H9 (cell line): ENCODE data around the gene TMBIM6. TPM values are rescaled to one million over a fixed set of nuclear protein-coding genes. Genes with fewer than 3 reads are reported as not detected.

Source experiments
- DNase-seq: peaks from one replicate; pipeline ENCODE4 v3.0.0-alpha.2; 2017
- H2AFZ ChIP-seq: one replicate; pipeline ENCODE4 v1.6.1; 2013; ENCODE audit warnings: mild to moderate bottlenecking, low read length, control low read depth, moderate library complexity
- H2AK5ac ChIP-seq: 2 replicates; pipeline ENCODE4 v1.6.1; 2013; ENCODE audit warnings: low read length, control low read depth, mixed read lengths; ENCODE audit not compliant: insufficient read length
- H2BK120ac ChIP-seq: one replicate; pipeline ENCODE4 v1.6.1; 2013; ENCODE audit warnings: low read depth, mild to moderate bottlenecking, low read length, control low read depth, inconsistent platforms; ENCODE audit not compliant: poor library complexity, severe bottlenecking
- H2BK12ac ChIP-seq: 2 replicates; pipeline ENCODE4 v1.6.1; 2013; ENCODE audit warnings: low read length, control low read depth, mixed read lengths, low read depth; ENCODE audit not compliant: insufficient read length
- H2BK15ac ChIP-seq: 2 replicates; pipeline ENCODE4 v1.6.1; 2013; ENCODE audit warnings: low read depth, low read length, control low read depth
- H2BK20ac ChIP-seq: one replicate; pipeline ENCODE4 v1.6.1; 2013; ENCODE audit warnings: low read depth, mild to moderate bottlenecking, low read length, control low read depth, inconsistent platforms; ENCODE audit not compliant: poor library complexity, severe bottlenecking
- H2BK5ac ChIP-seq: 2 replicates; pipeline ENCODE4 v1.6.1; 2013; ENCODE audit warnings: low read length, control low read depth, mixed read lengths; ENCODE audit not compliant: insufficient read length
- H3K14ac ChIP-seq: 2 replicates; pipeline ENCODE4 v1.6.1; 2013; ENCODE audit warnings: low read length, control low read depth; ENCODE audit not compliant: insufficient read depth
- H3K18ac ChIP-seq: 2 replicates; pipeline ENCODE4 v1.6.1; 2013; ENCODE audit warnings: low read depth, mild to moderate bottlenecking, mixed read lengths, low read length, control low read depth; ENCODE audit not compliant: insufficient read length
- H3K23ac ChIP-seq: 2 replicates; pipeline ENCODE4 v1.6.1; 2013; ENCODE audit warnings: low read length, control low read depth, mixed read lengths, low read depth; ENCODE audit not compliant: insufficient read length
- H3K23me2 ChIP-seq: 2 replicates; pipeline ENCODE4 v1.6.1; 2013; ENCODE audit warnings: low read depth, mild to moderate bottlenecking, mixed read lengths, low read length, control low read depth; ENCODE audit not compliant: insufficient read length, poor library complexity, severe bottlenecking
- H3K27ac ChIP-seq: 2 replicates; pipeline ENCODE4 v1.5.1; 2013; ENCODE audit warnings: low read length, control low read depth, mixed read lengths, low read depth; ENCODE audit not compliant: insufficient read length
- H3K27me3 ChIP-seq: 2 replicates; pipeline ENCODE4 v1.6.1; 2013; ENCODE audit warnings: low read length, control low read depth, inconsistent platforms; ENCODE audit not compliant: insufficient read depth
- H3K4ac ChIP-seq: 2 replicates; pipeline ENCODE4 v1.6.1; 2013; ENCODE audit warnings: low read depth, mild to moderate bottlenecking, control low read depth, inconsistent platforms, low read length, moderate library complexity
- H3K4me1 ChIP-seq: 2 replicates; pipeline ENCODE4 v1.6.1; 2013; ENCODE audit warnings: low read length, control low read depth, inconsistent platforms; ENCODE audit not compliant: insufficient read depth
- H3K4me2 ChIP-seq: 2 replicates; pipeline ENCODE4 v1.6.1; 2013; ENCODE audit warnings: low read length, control low read depth, mixed read lengths; ENCODE audit not compliant: insufficient read length, insufficient read depth
- H3K56ac ChIP-seq: 2 replicates; pipeline ENCODE4 v1.6.1; 2013; ENCODE audit warnings: low read depth, mild to moderate bottlenecking, mixed read lengths, low read length, control low read depth; ENCODE audit not compliant: insufficient read length
- H3K79me1 ChIP-seq: 2 replicates; pipeline ENCODE4 v1.6.1; 2013; ENCODE audit warnings: low read depth, mild to moderate bottlenecking, moderate library complexity, low read length, control low read depth, inconsistent platforms; ENCODE audit not compliant: insufficient read depth, poor library complexity, severe bottlenecking
- H3K79me2 ChIP-seq: 2 replicates; pipeline ENCODE4 v1.6.1; 2013; ENCODE audit warnings: low read length, control low read depth, inconsistent platforms; ENCODE audit not compliant: insufficient read depth
- H3K9ac ChIP-seq: 2 replicates; pipeline ENCODE4 v1.6.1; 2013; ENCODE audit warnings: low read length, control low read depth, mixed read lengths; ENCODE audit not compliant: insufficient read length; ENCODE audit errors: extremely low read depth
- H3K9me3 ChIP-seq: one replicate; pipeline ENCODE4 v1.6.1; 2013; ENCODE audit warnings: low read depth, low read length, inconsistent platforms; ENCODE audit not compliant: control insufficient read depth
- H3T11ph ChIP-seq: one replicate; pipeline ENCODE4 v1.6.1; 2013; ENCODE audit warnings: mild to moderate bottlenecking, low read length, control low read depth, inconsistent platforms
- H4K20me1 ChIP-seq: one replicate; pipeline ENCODE4 v1.6.1; 2013; ENCODE audit not compliant: control insufficient read depth, insufficient read length, insufficient read depth
- H4K5ac ChIP-seq: 2 replicates; pipeline ENCODE4 v1.6.1; 2013; ENCODE audit warnings: low read depth, mild to moderate bottlenecking, mixed read lengths, low read length, control low read depth; ENCODE audit not compliant: insufficient read length
- H4K8ac ChIP-seq: replicated peaks from 2 replicates; pipeline ENCODE4 v1.6.1; 2013; ENCODE audit warnings: low read length, control low read depth, mixed read lengths, low read depth; ENCODE audit not compliant: insufficient read length
- H4K91ac ChIP-seq: 2 replicates; pipeline ENCODE4 v1.6.1; 2013; ENCODE audit warnings: low read depth, mild to moderate bottlenecking, moderate library complexity, mixed read lengths, low read length, control low read depth; ENCODE audit not compliant: insufficient read length
- H3K27ac Mint-ChIP-seq, 3 experiments: 2 replicates in 2 of 3; 3 replicates in 1 of 3; pipeline ENCODE4 v1.8.0; 2020 to 2021; ENCODE audit warnings: mixed read lengths in 3 of 3, mild to moderate bottlenecking in 1 of 3, moderate library complexity in 1 of 3
- H3K27me3 Mint-ChIP-seq: 2 replicates; pipeline ENCODE4 v1.8.0; 2021; ENCODE audit warnings: low read depth, mild to moderate bottlenecking, moderate library complexity, mixed read lengths
- H3K36me3 Mint-ChIP-seq, 3 experiments: 2 replicates in 2 of 3; 3 replicates in 1 of 3; pipeline ENCODE4 v1.8.0; 2020 to 2021; ENCODE audit warnings: low read depth in 3 of 3, mixed read lengths in 3 of 3; ENCODE audit not compliant: insufficient read depth in 1 of 3
- H3K4me1 Mint-ChIP-seq, 2 experiments: 2 replicates each; pipeline ENCODE4 v1.8.0; 2020; ENCODE audit warnings: mixed read lengths in 2 of 2
- H3K4me3 Mint-ChIP-seq, 2 experiments: 2 replicates in 1 of 2; 3 replicates in 1 of 2; pipeline ENCODE4 v1.8.0; 2020 to 2021; ENCODE audit warnings: mild to moderate bottlenecking in 2 of 2, mixed read lengths in 2 of 2, moderate library complexity in 1 of 2
- H3K9me3 Mint-ChIP-seq, 2 experiments: 2 replicates in 1 of 2; 3 replicates in 1 of 2; pipeline ENCODE4 v1.8.0; 2020; ENCODE audit warnings: mild to moderate bottlenecking in 2 of 2, mixed read lengths in 2 of 2, moderate library complexity in 1 of 2
- CTCF ChIP-seq: fragments of 200-600 bp; sonication (generic); conservative IDR thresholded peaks from 3 replicates; pipeline ENCODE4 v1.8.0; 2021; ENCODE audit warnings: antibody characterized with exemption, mild to moderate bottlenecking
- WGBS: extraction: QIAGEN DNeasy Blood & Tissue Kit; methylation state at CpG from one replicate; pipeline ENCODE4 v1.1.7; 2013; ENCODE audit warnings: missing lambda C conversion rate, low lambda C conversion rate, mixed read lengths; ENCODE audit not compliant: insufficient read length; ENCODE audit errors: extremely low coverage; 5-methylcytosine and 5-hydroxymethylcytosine counted together
- total RNA-seq: library from RNA; stranded (reverse); gene quantifications from 2 replicates; pipeline ENCODE4 v1.2.1, GENCODE V29; 2021

TMBIM6 gene
- total RNA-seq, 1 experiment from 2014 or later = 362 TPM

DNA sequence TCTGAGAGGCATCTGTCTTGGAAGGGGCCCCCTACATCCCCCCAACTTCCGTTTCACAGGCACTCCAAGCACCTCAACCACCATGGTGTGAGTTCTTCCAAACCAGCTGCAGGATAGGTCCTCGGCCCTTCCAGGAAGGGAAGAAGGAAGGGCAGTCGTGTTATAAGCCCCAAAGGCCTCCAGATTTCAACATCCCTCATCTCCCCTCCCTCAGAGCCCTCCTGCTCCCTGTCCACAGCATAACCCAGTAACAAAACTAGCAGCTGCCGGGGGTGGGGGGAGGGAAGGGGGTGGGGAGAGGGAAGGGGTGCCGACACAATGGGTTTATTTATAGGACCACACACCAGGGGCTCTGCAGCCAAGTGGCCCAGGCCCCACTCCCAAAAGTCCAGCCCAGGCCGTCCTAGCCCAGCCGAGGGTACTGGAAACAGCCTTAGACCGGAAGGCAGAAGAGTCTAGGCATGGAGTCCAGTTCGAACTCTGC lies 68.6 kb downstream of the TMBIM6 start:
- no peak overlapping the region for H2AFZ ChIP-seq
- H4K91ac ChIP-seq = no peak overlapping the region
- H3K4me1 ChIP-seq = peaks cover 14% of the 10 kb centered on the region; the same call in 1 of the 2 replicates
- no peak overlapping the region for H3K9ac ChIP-seq
- H3K27ac ChIP-seq = no peak overlapping the region
- H3T11ph ChIP-seq = no peak overlapping the region
- no peak overlapping the region for H2BK120ac ChIP-seq
- H2AK5ac ChIP-seq = no peak overlapping the region
- H2BK5ac ChIP-seq = no peak overlapping the region
- no peaks in the 10 kb centered on the region for H3K27me3 ChIP-seq
- H2BK20ac ChIP-seq = no peak overlapping the region
- no peak overlapping the region for H3K18ac ChIP-seq
- Mint-ChIP-seq H3K36me3 (peaks cover 0 to 18% (median 10%) of the 10 kb centered on the region in 3 experiments; a peak in 5 of 7 replicates), H3K27ac (peak overlapping the region; percentile 93 to 97 (median 96)), H3K9me3 (no peaks in the 10 kb centered on the region; a peak in 1 of 5 replicates), H3K4me3 (peak overlapping the region in 1 of 2 experiments; percentile 67; a peak in 2 of 5 replicates), H3K4me1 (peaks cover 26 to 52% of the 10 kb centered on the region in 2 experiments), H3K27me3 (no peaks in the 10 kb centered on the region)
- DNase-seq = no peak
- H3K14ac ChIP-seq = 0 out of 2 replicates have a peak overlapping the region, but pooled peaks have one; percentile 45
- TF ChIP-seq CTCF = no peak
- no peak overlapping the region for H2BK12ac ChIP-seq
- H3K9me3 ChIP-seq = no peaks in the 10 kb centered on the region
- no peak overlapping the region for H2BK15ac ChIP-seq
- H3K56ac ChIP-seq = no peak overlapping the region
- H3K4me2 ChIP-seq = no peak overlapping the region
- no CpG with 5 or more reads among the region's 9 CpGs for WGBS
- no peaks in the 10 kb centered on the region for H4K20me1 ChIP-seq
- no peaks in the 10 kb centered on the region for H3K23me2 ChIP-seq
- H4K8ac ChIP-seq = no peak overlapping the region
- H3K79me2 ChIP-seq = no peaks in the 10 kb centered on the region
- no peak overlapping the region for H4K5ac ChIP-seq
- H3K23ac ChIP-seq = no peak overlapping the region
- H3K4ac ChIP-seq = no peak overlapping the region
- no peaks in the 10 kb centered on the region for H3K79me1 ChIP-seq
